Measurements from ENCODE around the gene APOO.

- no peak for TF ChIP-seq POLR2A (IDR thresholded peaks at IDR 0.05; ENCODE audit: low read depth, low read length)
- TF ChIP-seq POLR2AphosphoS5 (IDR thresholded peaks at IDR 0.05; ENCODE audit: low read depth, low read length): no peak
Measured at GRCh38 chrX:23788946-23789345, 118.8 kb downstream of the APOO start.
